HepG2 (cell line): ENCODE data around the gene CRYZL1. TPM values are rescaled to one million over a fixed set of nuclear protein-coding genes. Genes with fewer than 3 reads are reported as not detected.

Experiments used
- ARHGAP35 ChIP-seq: sonication (generic); formaldehyde crosslinking; IDR thresholded peaks from 2 replicates; pipeline ENCODE4 v1.9.0; 2022; ENCODE audit warnings: mild to moderate bottlenecking, inconsistent platforms, moderate library complexity, missing genetic modification reagents, borderline replicate concordance
- E2F2 ChIP-seq: sonication (generic); formaldehyde crosslinking; IDR thresholded peaks from 2 replicates; pipeline ENCODE4 v1.4.0; 2020; ENCODE audit warnings: missing genetic modification reagents, borderline replicate concordance
- HMGA1 ChIP-seq: sonication (generic); formaldehyde crosslinking; conservative IDR thresholded peaks from 2 replicates; pipeline ENCODE4 v1.4.0; 2020; ENCODE audit warnings: missing genetic modification reagents
- HOXA5 ChIP-seq: sonication (generic); formaldehyde crosslinking; IDR thresholded peaks from 2 replicates; pipeline ENCODE4 v1.4.0; 2020; ENCODE audit warnings: missing genetic modification reagents
- LCORL ChIP-seq, 2 experiments: fragments of 450-650 bp in 1 of 2; sonication (generic) in 1 of 2; formaldehyde crosslinking in 1 of 2; IDR thresholded peaks; 2 replicates each; pipeline versions ENCODE4 v1.5.0 to v1.6.1; 2017 to 2020; ENCODE audit warnings: antibody characterized with exemption in 1 of 2, missing genetic modification reagents in 1 of 2
- MBD4 ChIP-seq: IDR thresholded peaks from 2 replicates; pipeline ENCODE4 v1.6.1; 2012; ENCODE audit warnings: low read length, inconsistent platforms, borderline replicate concordance
- PRDM4 ChIP-seq: sonication (generic); formaldehyde crosslinking; IDR thresholded peaks from 2 replicates; pipeline ENCODE4 v1.9.0; 2021; ENCODE audit warnings: missing genetic modification reagents, borderline replicate concordance
- SMARCE1 ChIP-seq: fragments of 450-650 bp; IDR thresholded peaks from 2 replicates; pipeline ENCODE4 v1.6.1; 2017; ENCODE audit warnings: borderline replicate concordance
- SP2 ChIP-seq: sonication (generic); formaldehyde crosslinking; IDR thresholded peaks from 2 replicates; pipeline ENCODE4 v1.5.1; 2020; ENCODE audit warnings: mild to moderate bottlenecking, missing genetic modification reagents
- TBL1XR1 ChIP-seq: fragments of 150-350 bp; IDR thresholded peaks from 2 replicates; pipeline ENCODE4 v1.6.1; 2014; ENCODE audit warnings: borderline replicate concordance, low read length; ENCODE audit not compliant: partially characterized antibody
- TCF7 ChIP-seq: sonication (generic); IDR thresholded peaks from 2 replicates; pipeline ENCODE4 v1.6.1; 2016; ENCODE audit warnings: antibody characterized with exemption, low read depth
- YEATS2 ChIP-seq: sonication (generic); formaldehyde crosslinking; IDR thresholded peaks from 2 replicates; pipeline ENCODE4 v1.4.0; 2020; ENCODE audit warnings: missing genetic modification reagents, borderline replicate concordance
- ZNF138 ChIP-seq: sonication (generic); formaldehyde crosslinking; IDR thresholded peaks from 2 replicates; pipeline ENCODE4 v1.5.0; 2020; ENCODE audit warnings: mild to moderate bottlenecking, low read depth, missing genetic modification reagents
- ZNF256 ChIP-seq: sonication (generic); formaldehyde crosslinking; conservative IDR thresholded peaks from 2 replicates; pipeline ENCODE4 v1.4.0; 2020; ENCODE audit warnings: missing genetic modification reagents
- ZNF362 ChIP-seq: sonication (generic); formaldehyde crosslinking; IDR thresholded peaks from 2 replicates; pipeline ENCODE4 v1.4.0; 2020; ENCODE audit warnings: missing genetic modification reagents, mild to moderate bottlenecking, borderline replicate concordance
- ZNF687 ChIP-seq: sonication (generic); formaldehyde crosslinking; IDR thresholded peaks from 2 replicates; pipeline ENCODE4 v1.5.1; 2020; ENCODE audit warnings: mild to moderate bottlenecking, missing genetic modification reagents, moderate library complexity
- ZNF773 ChIP-seq: sonication (generic); formaldehyde crosslinking; IDR thresholded peaks from 2 replicates; pipeline ENCODE4 v1.4.0; 2020; ENCODE audit warnings: missing genetic modification reagents, borderline replicate concordance
- ZNF784 ChIP-seq: sonication (generic); formaldehyde crosslinking; IDR thresholded peaks from 2 replicates; pipeline ENCODE4 v1.5.1; 2020; ENCODE audit warnings: missing genetic modification reagents, mild to moderate bottlenecking, borderline replicate concordance
- polyA plus RNA-seq, 8 experiments: library from polyadenylated mRNA; depleted of rRNA in 3 of 8; stranded (reverse) in 7 of 8; unstranded in 1 of 8; fragments of >200 nt; fragmentation: Illumina TruSeq in 4 of 8; extraction: Trizol in 4 of 8; gene quantifications; 2 replicates each; pipeline versions ENCODE4 v1.2.1 to v1.2.3, GENCODE V29; 2011 to 2016; ENCODE audit warnings: low read depth in 4 of 8, missing spikeins in 1 of 8, mixed read lengths in 1 of 8; ENCODE audit not compliant: insufficient read depth in 1 of 8
- total RNA-seq, 5 experiments: library from RNA; depleted of rRNA; stranded (reverse); fragments of >200 nt; fragmentation: Illumina TruSeq; extraction: Trizol; gene quantifications; 2 replicates each; pipeline ENCODE4 v1.2.3, GENCODE V29; 2016; ENCODE audit warnings: low read depth in 1 of 5

The CRYZL1 gene
- total and polyA plus RNA-seq, 2 of the 13 experiments (the other 11 are each of a cell fraction or from before 2014, with no cell fraction given) = 20.3 to 27.7 TPM

GRCh38 chr21:33541756-33542639 is 99.5 kb downstream of the CRYZL1 start, which contains the start of gene GART (continued):
- peak; percentile 76 for TF ChIP-seq ZNF687 (CRISPR knock-in tag)
- TF ChIP-seq ARHGAP35 (CRISPR knock-in tag) = no peak
- TF ChIP-seq MBD4 = no peak
- peak; percentile 74 for TF ChIP-seq SP2 (CRISPR knock-in tag)
- TF ChIP-seq ZNF138 = 0 out of 2 replicates have a peak, but pooled peaks have one; percentile 31
- no peak for TF ChIP-seq SMARCE1
- TF ChIP-seq ZNF773 (CRISPR knock-in tag) = peak; percentile 77; the same call in 1 of the 2 replicates
- TF ChIP-seq TCF7 = no peak
- TF ChIP-seq ZNF362 (CRISPR knock-in tag) = no peak
- TF ChIP-seq HMGA1 = no peak
- peak; percentile 72; the same call in 1 of the 2 replicates for TF ChIP-seq ZNF256
- peak; percentile 67; the same call in 1 of the 2 replicates for TF ChIP-seq YEATS2 (CRISPR knock-in tag)
- TF ChIP-seq E2F2 (CRISPR knock-in tag) = peak; percentile 39; the same call in 1 of the 2 replicates
- peak; percentile 37 for TF ChIP-seq PRDM4 (CRISPR knock-in tag)
- TF ChIP-seq LCORL (IDR thresholded peaks at IDR 0.05) = no peak
- no peak for TF ChIP-seq LCORL (CRISPR knock-in tag; IDR thresholded peaks at IDR 0.05)
- no peak for TF ChIP-seq TBL1XR1
- TF ChIP-seq ZNF784 (CRISPR knock-in tag) = no peak
- peak; percentile 79 for TF ChIP-seq HOXA5
